Measurements from ENCODE around the gene IL18.
"Not testable (repeated sequence)": the region's sequence is repeated elsewhere in the genome, so short reads cannot be mapped to it uniquely, and the experiment has no call there.

IL18 gene

DNA sequence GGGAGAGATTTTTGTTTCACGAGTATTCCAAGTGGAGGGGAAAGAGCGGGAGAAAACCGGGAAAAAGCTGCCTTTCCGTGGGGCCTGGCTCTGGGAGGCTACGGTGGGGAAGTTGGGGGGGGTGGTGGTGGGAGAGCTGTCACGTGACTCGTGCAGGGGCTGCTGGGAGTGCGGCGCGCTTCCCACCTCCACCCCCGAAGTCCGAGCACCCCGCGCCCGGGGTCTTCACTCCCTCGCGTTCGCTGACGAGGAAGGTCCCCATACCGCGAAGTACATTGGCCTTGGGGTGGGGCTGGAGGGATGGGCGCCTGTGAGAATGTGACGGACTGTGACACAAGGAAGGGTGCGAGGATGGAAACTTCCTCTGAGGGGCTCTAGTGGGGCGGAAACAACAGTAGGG lies 3.3 kb upstream of the IL18 start, which contains the start of gene TEX12:
Gene TEX12 (plus strand): TSS at position 228 of the 400 bp plus-strand sequence. CDS start 1,897 bp downstream, outside the sequence.
- DNase-seq: no peak

DNA sequence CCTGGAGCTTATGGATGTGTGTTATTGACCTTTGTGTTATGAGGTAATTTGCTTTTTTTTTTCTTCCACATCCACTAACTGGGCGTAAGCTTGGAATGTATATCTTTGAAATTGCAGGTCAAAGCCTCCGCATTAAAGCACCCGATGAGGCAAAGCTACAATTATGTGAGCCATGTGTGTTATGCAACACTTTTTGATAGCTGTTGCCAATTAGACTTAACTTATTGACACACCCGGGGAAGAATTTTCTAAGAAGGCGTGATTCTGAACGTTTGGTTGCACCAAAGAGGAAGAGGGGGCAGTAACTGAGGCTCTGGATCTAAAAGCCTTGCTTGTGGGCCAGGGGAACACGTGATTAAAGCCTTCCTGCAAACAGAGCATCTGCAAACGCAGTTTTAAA lies 2.7 kb upstream of the IL18 start:
- DNase-seq: no peak

- DNase-seq: no peak
Observed at GRCh38 chr11:112165049-112165448, 1.2 kb upstream of the IL18 start.

DNA sequence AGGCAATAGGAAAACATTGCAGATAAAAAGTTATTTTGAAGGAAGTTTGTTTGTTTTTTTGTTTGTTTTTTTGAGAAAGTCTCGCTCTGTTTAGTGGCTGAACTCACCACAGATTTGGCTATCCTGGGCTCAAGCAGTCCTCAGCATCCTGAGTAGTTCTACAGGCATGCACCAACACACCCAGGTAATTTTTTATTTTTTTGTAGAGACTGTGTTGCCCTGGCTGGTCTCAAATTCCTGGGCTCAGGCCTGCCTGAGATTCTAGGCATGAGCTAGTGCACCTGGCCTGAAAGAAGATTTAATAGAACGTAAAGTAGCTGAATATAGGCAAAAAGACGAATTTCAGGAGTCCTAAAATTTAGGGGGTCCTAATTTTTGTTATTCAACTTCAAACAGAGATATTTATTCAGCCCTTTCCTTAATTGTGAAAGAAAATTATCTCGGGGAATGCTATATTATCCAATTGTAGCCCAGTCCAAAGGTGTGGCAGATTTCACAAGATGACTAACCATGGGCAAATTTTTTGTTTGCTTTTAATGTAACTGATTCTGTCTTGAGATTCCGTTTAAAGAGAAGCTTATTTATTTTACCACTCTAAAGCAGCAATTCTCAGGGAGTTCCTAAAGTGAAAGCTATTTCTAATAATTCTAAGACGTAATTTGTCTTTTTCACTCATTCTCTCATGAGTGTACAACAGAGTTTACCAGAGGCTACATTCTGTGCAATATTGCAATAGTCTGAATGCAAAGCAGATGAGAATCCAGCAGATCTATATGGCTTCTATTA lies 940 bp downstream of the IL18 start:
- no peak for DNase-seq

DNA sequence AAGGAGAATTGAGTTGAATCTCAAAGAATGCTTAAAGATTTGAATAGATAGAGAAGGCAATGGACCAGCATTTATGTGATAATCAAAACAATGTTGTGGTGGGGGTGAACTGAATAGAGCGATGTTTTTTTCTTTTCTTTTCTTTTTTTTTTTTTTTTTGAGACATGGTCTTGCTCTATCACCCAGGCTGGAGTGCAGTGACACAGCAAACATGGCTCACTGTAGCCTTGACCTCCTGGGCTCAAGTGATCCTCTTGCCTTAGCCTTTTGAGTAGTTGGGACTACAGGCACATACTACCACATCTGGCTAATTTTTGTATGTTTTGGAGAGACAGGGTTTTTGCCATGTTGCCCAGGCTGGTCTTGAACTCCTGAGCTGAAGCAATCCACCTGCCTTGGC lies 1.7 kb downstream of the IL18 start:
- not testable (repeated sequence) for DNase-seq

GRCh38 chr11:112161012-112161411 lies 2.9 kb downstream of the IL18 start:
- no peak for DNase-seq

DNA sequence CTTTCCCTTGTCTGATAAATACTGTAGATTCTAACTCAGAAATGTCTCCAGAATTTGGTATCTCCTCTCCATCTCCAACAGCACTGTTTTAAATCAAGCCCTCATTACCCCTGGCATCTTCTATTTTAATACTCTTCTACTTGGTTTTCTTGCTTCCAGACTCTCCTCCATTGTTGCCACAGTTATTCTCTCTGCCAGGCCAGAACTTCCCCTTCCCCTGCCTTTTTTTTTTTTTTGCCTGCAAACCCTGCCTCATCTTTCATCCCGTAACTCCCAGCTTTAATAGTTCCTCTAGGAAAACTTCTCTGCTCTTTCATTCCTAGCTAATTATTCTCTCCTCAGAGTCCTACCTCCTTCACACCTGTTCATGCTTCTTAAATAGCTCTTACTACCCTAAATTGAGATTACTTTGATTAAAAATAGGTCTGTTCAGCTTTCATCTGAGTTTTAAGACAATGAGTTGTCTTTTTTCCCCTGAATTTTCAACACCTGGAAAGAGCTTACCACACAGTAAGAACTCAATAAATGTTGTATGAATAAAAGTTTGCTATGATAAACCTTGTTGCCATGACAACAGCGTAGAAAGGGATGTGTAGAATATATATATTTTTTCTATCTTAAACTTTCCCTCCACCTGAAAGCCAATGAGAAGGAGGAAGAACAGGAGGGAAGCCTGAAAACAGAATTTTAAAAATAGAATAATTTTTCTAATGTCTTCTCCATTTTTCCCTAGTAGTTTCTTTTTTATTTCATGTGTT lies 3.6 kb downstream of the IL18 start:
- no peak for DNase-seq

DNA sequence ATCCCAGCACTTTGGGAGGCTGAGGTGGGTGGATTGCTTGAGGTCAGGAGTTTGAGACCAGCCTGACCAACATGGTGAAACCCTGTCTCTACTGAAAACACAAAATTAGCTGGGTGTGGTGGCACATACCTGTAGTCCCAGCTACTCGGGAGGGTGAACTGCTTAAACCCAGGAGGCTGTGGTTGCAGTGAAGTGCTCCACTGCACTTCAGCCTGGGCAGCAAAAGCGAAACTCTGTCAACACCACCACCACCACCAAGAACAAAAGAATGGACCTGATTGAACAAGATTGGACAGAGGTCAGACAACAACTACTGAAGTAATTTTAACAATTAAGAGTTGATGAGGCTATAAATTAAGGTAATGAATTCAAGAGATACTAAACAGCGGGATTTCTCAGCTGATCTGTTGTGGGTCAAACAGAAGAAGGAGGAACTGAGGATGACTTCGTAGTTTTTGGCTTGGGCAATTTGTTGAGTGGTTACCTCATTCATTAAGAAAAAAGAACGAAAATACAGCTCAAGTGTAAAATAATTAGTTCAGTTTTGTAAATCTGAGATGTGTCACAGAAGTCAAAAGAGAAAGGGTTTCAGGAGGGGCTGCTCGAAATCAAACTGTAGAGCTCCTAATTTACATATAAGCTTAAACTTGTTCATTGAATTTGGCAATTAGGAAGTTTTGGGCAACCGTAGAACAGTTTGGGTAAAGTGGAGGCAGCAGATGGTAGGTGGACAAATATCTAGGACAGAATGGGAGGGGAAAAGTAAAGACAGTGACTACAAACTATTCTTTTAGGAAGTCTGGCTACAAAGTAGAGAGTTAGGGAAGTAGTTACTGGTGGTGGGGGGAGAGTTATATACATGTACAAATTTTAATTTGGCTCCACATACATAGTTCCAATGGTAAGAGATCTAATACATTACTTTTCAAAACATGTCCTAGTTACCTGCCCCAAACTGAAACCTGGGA lies 4.5 kb downstream of the IL18 start:
- no peak for DNase-seq

DNA sequence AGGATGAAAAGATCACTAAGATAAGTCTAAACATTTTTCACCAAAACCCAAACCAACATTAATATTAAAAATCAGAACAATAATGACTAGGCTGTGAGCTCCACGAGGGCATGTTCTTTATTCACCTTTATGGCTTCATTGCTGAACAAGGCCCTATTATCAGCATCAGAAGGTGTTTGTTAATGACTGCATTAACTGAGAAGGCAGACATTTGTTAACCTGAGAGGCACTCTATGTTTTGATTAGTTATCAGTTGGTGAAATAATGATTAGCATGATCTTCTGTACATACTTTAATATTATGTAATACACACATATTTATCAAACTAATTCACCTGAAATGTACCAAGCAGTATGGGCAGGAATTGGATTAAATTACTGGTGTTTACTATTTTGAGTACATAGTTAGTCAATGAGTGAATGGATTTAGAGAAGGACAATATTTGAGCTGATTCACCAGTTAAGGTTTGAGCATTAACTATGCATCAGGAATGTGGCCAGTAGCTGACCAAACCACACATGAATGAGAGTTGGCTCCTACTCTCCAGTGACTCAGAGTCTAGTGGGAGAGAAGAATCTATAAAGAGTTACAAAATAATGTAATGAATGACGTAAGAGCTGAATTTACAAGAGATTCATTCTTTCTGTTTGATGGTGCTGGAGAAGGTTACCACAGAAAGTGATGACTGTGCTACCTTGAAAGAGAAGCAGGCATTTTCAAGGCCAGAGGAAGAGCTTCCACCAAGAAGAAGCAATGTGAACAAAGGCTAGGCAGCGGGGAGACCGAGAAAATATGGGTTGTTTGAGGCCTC lies 6.7 kb downstream of the IL18 start:
- peak; percentile 41 for DNase-seq

- DNase-seq: no peak
Observed at GRCh38 chr11:112156153-112156955, 7.5 kb downstream of the IL18 start.

DNA sequence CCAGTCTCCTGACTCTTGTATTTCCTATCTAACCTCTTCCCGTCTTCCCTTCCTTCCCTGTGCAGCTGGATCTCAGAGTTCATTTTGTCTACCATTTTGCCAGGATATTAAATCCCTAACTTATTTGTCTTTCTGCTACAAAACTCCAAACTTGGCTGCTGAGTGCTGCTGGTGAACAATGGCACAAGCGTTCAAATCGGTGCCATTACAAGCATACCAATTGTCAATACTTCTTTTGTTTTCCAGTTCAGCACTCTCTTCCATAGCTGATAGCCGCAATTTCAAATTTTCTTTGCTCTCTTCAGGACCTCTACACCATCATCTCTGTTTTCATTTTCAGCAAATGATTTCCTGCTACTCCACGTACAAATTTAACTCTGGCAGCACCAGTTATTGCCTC lies 13.4 kb downstream of the IL18 start:
- DNase-seq: no peak

DNA sequence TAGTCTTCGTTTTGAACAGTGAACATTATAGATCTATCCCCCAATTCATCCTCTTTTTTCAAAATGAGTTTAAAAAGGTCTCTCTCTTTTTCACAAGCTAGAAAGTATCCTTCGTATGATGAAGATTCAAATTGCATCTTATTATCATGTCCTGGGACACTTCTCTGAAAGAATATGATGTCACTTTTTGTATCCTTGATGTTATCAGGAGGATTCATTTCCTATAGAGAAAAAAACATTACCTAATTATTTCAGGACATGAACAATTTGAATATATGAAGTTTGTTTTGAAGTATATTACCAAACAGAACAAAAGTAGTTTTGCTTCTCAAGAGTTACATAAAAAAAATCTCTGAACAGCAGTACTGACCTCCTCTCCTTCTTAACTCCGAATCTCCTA lies 20.3 kb downstream of the IL18 start:
- DNase-seq: no peak

- DNase-seq: no peak
Observed at GRCh38 chr11:112134473-112134872, 29.4 kb downstream of the IL18 start.

GRCh38 chr11:112132737-112133136 lies 31.2 kb downstream of the IL18 start:
- no peak for DNase-seq

- DNase-seq: no peak
Observed at GRCh38 chr11:112129656-112130055, 34.2 kb downstream of the IL18 start.

DNA sequence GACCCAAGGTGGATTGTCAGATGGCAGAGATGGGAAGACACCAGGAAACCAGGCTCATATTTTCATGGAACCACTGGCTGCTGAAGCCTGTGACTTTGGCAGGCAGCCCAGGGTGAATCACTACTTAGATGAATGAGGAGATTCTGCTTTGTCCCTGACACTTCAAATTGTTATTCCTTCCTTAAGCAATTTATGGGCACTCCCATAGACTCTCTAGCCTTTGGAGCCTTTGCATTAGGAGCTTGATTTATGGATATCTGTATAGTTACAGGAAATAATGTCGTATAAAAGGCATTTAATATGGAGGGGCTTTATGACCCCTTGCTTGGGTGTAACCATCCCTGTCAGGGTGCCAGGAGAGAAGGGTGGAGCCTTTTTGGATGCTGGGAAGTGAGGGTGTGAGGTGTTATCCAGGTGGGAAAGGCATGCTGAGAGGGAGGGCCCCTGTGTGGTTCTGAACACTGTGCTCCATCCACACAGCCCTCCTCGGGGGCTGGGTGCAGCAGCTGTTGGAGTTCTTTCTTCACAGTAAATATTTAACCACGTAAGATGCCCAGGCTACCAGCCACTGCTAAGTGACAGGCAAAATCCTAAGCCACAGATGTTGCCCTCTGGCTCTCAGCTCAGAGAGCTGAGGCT lies 35.3 kb downstream of the IL18 start:
- no peak for DNase-seq

GRCh38 chr11:112127056-112127455 lies 36.8 kb downstream of the IL18 start:
- DNase-seq: no peak

- no peak for DNase-seq
Observed at GRCh38 chr11:112123129-112123528, 40.8 kb downstream of the IL18 start.

- no peak for DNase-seq
Observed at GRCh38 chr11:112121981-112122615, 41.8 kb downstream of the IL18 start.

- DNase-seq: peak; percentile 56
Observed at GRCh38 chr11:112118176-112118575, 45.7 kb downstream of the IL18 start.
